Liver (tissue), 3 donors: Measurements from ENCODE around the gene FES.

Experiments used
- JUND ChIP-seq, 2 donors: IDR thresholded peaks; 2 replicates each; pipeline ENCODE4 v1.6.1; 2016; ENCODE audit warnings: antibody characterized with exemption in 2 of 2
- NR2F2 ChIP-seq: IDR thresholded peaks from 2 replicates; pipeline ENCODE4 v1.6.1; 2016; ENCODE audit warnings: antibody characterized with exemption
- RAD21 ChIP-seq, 2 donors: IDR thresholded peaks; 2 replicates each; pipeline ENCODE4 v1.6.1; 2016; ENCODE audit warnings: antibody characterized with exemption in 2 of 2, mild to moderate bottlenecking in 2 of 2
- RXRA ChIP-seq, 2 donors: IDR thresholded peaks; 2 replicates each; pipeline ENCODE4 v1.6.1; 2017 to 2018; ENCODE audit warnings: antibody characterized with exemption in 2 of 2, mild to moderate bottlenecking in 1 of 2
- TAF1 ChIP-seq: conservative IDR thresholded peaks from 2 replicates; pipeline ENCODE4 v1.6.1; 2016; ENCODE audit warnings: antibody characterized with exemption, mild to moderate bottlenecking
- YY1 ChIP-seq: IDR thresholded peaks from 2 replicates; pipeline ENCODE4 v1.6.1; 2016; ENCODE audit warnings: antibody characterized with exemption, mild to moderate bottlenecking
- TF ChIP-seq, protein P1 (sequence below): fragments of 150-350 bp; IDR thresholded peaks from 2 replicates; pipeline ENCODE4 v1.5.1; 2017; ENCODE audit warnings: improper control_type of control experiment, low read depth, low read length; ENCODE audit not compliant: missing input control
- TF ChIP-seq, protein P2 (sequence below): IDR thresholded peaks from 2 replicates; pipeline ENCODE4 v1.6.1; 2016; ENCODE audit warnings: antibody characterized with exemption
- donor health status: healthy.
- donor health status: healthy.

DNA sequence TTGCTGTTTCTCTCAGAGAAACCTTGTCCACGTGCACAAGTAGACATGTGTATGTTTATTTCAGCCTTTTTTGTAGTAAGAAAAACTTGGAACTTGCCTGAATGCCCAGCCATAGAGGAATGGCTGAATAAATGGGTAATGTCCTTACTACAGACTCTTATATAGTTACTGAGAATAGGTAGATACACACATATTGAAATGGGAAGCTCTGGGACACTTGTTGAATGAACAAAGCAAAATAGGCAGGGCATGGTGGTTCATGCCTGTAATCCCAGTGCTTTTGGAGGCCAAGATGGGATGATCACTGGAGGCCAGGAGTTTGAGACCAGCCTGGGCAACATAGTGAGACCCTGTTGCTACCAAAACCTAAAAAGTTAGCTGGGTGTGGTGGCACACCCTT lies 52.5 kb downstream of the FES start:
- TF ChIP-seq, protein P1, sequence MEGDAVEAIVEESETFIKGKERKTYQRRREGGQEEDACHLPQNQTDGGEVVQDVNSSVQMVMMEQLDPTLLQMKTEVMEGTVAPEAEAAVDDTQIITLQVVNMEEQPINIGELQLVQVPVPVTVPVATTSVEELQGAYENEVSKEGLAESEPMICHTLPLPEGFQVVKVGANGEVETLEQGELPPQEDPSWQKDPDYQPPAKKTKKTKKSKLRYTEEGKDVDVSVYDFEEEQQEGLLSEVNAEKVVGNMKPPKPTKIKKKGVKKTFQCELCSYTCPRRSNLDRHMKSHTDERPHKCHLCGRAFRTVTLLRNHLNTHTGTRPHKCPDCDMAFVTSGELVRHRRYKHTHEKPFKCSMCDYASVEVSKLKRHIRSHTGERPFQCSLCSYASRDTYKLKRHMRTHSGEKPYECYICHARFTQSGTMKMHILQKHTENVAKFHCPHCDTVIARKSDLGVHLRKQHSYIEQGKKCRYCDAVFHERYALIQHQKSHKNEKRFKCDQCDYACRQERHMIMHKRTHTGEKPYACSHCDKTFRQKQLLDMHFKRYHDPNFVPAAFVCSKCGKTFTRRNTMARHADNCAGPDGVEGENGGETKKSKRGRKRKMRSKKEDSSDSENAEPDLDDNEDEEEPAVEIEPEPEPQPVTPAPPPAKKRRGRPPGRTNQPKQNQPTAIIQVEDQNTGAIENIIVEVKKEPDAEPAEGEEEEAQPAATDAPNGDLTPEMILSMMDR: no peak
- TF ChIP-seq YY1 (no peak), RXRA (IDR thresholded peaks at IDR 0.05) (no peak), RAD21 (IDR thresholded peaks at IDR 0.05) (no peak), TAF1 (no peak), NR2F2 (no peak), JUND (IDR thresholded peaks at IDR 0.05) (no peak)
- TF ChIP-seq, protein P2, sequence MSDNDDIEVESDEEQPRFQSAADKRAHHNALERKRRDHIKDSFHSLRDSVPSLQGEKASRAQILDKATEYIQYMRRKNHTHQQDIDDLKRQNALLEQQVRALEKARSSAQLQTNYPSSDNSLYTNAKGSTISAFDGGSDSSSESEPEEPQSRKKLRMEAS: no peak
